HEK293 (cell line): Measurements from ENCODE around the gene SEPTIN14.

Experiments
- GLI4 ChIP-seq: fragments of 450-650 bp; formaldehyde crosslinking; IDR thresholded peaks from 2 replicates; pipeline ENCODE4 v1.5.1; 2016; ENCODE audit warnings: missing biosample characterization, missing genetic modification characterization
- RBAK ChIP-seq: fragments of 450-650 bp; formaldehyde crosslinking; IDR thresholded peaks from 2 replicates; pipeline ENCODE4 v1.5.1; 2016; ENCODE audit warnings: missing biosample characterization, missing genetic modification characterization
- ZFP37 ChIP-seq: fragments of 450-650 bp; formaldehyde crosslinking; IDR thresholded peaks from 2 replicates; pipeline ENCODE4 v1.5.1; 2016; ENCODE audit warnings: missing biosample characterization, missing genetic modification characterization
- ZFP69B ChIP-seq: fragments of 450-650 bp; formaldehyde crosslinking; IDR thresholded peaks from 2 replicates; pipeline ENCODE4 v1.5.1; 2016; ENCODE audit warnings: missing biosample characterization, missing genetic modification characterization
- ZNF202 ChIP-seq: fragments of 450-650 bp; formaldehyde crosslinking; IDR thresholded peaks from 2 replicates; pipeline ENCODE4 v1.5.1; 2016; ENCODE audit warnings: missing biosample characterization, missing genetic modification characterization, borderline replicate concordance
- ZNF248 ChIP-seq: fragments of 450-650 bp; formaldehyde crosslinking; IDR thresholded peaks from 2 replicates; pipeline ENCODE4 v1.5.1; 2017; ENCODE audit warnings: missing biosample characterization, missing genetic modification characterization
- ZNF266 ChIP-seq: fragments of 450-650 bp; formaldehyde crosslinking; IDR thresholded peaks from 2 replicates; pipeline ENCODE4 v1.5.1; 2016; ENCODE audit warnings: missing biosample characterization, missing genetic modification characterization, low read depth
- ZNF274 ChIP-seq, 2 experiments: fragments of 200-500 bp in 1 of 2; fragments of 450-650 bp in 1 of 2; sonication (Bioruptor generic) in 1 of 2; formaldehyde crosslinking in 1 of 2; IDR thresholded peaks; 2 replicates each; pipeline versions ENCODE4 v1.5.1 to v1.6.1; 2014 to 2016; ENCODE audit warnings: borderline replicate concordance in 1 of 2, inconsistent platforms in 1 of 2, low read length in 1 of 2, missing biosample characterization in 1 of 2, missing genetic modification characterization in 1 of 2
- ZNF426 ChIP-seq: fragments of 450-650 bp; formaldehyde crosslinking; IDR thresholded peaks from 2 replicates; pipeline ENCODE4 v1.5.1; 2017; ENCODE audit warnings: missing biosample characterization, missing genetic modification characterization, mild to moderate bottlenecking, inconsistent platforms, moderate library complexity
- ZNF514 ChIP-seq: fragments of 450-650 bp; formaldehyde crosslinking; IDR thresholded peaks from 2 replicates; pipeline ENCODE4 v1.5.1; 2016; ENCODE audit warnings: missing biosample characterization, missing genetic modification characterization
- TF ChIP-seq, protein P1 (sequence below): fragments of 450-650 bp; formaldehyde crosslinking; IDR thresholded peaks from 2 replicates; pipeline ENCODE4 v1.5.1; 2016; ENCODE audit warnings: missing biosample characterization, missing genetic modification characterization
- TF ChIP-seq, protein P2 (sequence below): sonication (generic); formaldehyde crosslinking; IDR thresholded peaks from 2 replicates; pipeline ENCODE4 v1.8.1; 2022; ENCODE audit warnings: mild to moderate bottlenecking, moderate library complexity, missing genetic modification reagents

DNA sequence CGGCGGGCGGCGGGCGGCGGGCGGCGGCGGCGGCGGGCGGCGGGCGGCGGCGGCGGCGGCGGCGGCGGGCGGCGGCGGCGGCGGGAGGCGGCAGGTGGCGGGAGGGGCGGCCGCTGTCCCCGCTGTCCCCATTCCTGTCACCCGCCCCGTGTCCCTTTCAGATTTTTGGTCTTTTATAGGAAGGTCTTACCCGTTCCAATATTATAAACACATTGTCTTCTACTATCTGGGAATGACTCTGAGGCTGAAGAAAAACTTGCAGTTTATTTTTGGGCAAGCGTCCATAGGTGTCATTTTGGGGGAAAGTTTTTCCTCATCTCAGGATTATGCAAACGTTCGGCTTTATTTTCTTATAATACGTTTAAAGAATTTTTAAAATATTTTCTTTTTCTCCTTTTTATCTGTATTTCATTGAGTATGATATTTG lies 25.3 kb upstream of the SEPTIN14 start:
- TF ChIP-seq, protein P1, sequence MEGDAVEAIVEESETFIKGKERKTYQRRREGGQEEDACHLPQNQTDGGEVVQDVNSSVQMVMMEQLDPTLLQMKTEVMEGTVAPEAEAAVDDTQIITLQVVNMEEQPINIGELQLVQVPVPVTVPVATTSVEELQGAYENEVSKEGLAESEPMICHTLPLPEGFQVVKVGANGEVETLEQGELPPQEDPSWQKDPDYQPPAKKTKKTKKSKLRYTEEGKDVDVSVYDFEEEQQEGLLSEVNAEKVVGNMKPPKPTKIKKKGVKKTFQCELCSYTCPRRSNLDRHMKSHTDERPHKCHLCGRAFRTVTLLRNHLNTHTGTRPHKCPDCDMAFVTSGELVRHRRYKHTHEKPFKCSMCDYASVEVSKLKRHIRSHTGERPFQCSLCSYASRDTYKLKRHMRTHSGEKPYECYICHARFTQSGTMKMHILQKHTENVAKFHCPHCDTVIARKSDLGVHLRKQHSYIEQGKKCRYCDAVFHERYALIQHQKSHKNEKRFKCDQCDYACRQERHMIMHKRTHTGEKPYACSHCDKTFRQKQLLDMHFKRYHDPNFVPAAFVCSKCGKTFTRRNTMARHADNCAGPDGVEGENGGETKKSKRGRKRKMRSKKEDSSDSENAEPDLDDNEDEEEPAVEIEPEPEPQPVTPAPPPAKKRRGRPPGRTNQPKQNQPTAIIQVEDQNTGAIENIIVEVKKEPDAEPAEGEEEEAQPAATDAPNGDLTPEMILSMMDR (tag by site-specific recombination): no peak
- TF ChIP-seq ZNF248 (tag by site-specific recombination) (no peak), ZFP69B (tag by site-specific recombination) (no peak), GLI4 (tag by site-specific recombination) (no peak), RBAK (tag by site-specific recombination) (no peak), ZFP37 (tag by site-specific recombination) (no peak), ZNF266 (tag by site-specific recombination) (no peak), ZNF514 (tag by site-specific recombination) (no peak), ZNF274 (IDR thresholded peaks at IDR 0.05; ENCODE audit: low read length) (no peak), ZNF274 (tag by site-specific recombination; IDR thresholded peaks at IDR 0.05; ENCODE audit: borderline replicate concordance) (no peak), ZNF202 (tag by site-specific recombination) (no peak), ZNF426 (tag by site-specific recombination) (no peak)
- TF ChIP-seq, protein P2, sequence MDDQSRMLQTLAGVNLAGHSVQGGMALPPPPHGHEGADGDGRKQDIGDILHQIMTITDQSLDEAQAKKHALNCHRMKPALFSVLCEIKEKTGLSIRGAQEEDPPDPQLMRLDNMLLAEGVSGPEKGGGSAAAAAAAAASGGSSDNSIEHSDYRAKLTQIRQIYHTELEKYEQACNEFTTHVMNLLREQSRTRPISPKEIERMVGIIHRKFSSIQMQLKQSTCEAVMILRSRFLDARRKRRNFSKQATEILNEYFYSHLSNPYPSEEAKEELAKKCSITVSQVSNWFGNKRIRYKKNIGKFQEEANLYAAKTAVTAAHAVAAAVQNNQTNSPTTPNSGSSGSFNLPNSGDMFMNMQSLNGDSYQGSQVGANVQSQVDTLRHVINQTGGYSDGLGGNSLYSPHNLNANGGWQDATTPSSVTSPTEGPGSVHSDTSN (CRISPR knock-in tag): no peak
